Right cardiac atrium (tissue), 5 donors: ENCODE data around the gene TNFRSF4. TPM values are rescaled to one million over a fixed set of nuclear protein-coding genes. Genes with fewer than 3 reads are reported as not detected.

Experiments used
- ATAC-seq, 2 donors: fragments of 200-7000 bp; cut with Tn5 transposase; one replicate each; pipeline versions ENCODE4 v1.8.0 to v1.9.1; 2020; ENCODE audit warnings: moderate library complexity in 2 of 2, mild to moderate bottlenecking in 1 of 2
- DNase-seq, 3 donors: peaks; one replicate each; pipeline ENCODE4 v3.0.0-alpha.2; 2020
- H3K27ac ChIP-seq: one replicate; pipeline ENCODE4 v1.5.1; 2013; ENCODE audit warnings: mild to moderate bottlenecking, low read length, control low read depth, moderate library complexity
- H3K27me3 ChIP-seq: one replicate; pipeline ENCODE4 v1.6.1; 2013; ENCODE audit not compliant: control insufficient read depth, insufficient read depth
- H3K4me1 ChIP-seq: one replicate; pipeline ENCODE4 v1.6.1; 2013; ENCODE audit warnings: low read length; ENCODE audit not compliant: control insufficient read depth, insufficient read depth
- H3K4me3 ChIP-seq: one replicate; pipeline ENCODE4 v1.5.1; 2013; ENCODE audit warnings: low read length, control low read depth
- H3K9me3 ChIP-seq: one replicate; pipeline ENCODE4 v1.6.1; 2013; ENCODE audit warnings: low read length; ENCODE audit not compliant: control insufficient read depth
- WGBS: extraction: QIAGEN DNeasy Blood & Tissue Kit; methylation state at CpG from one replicate; pipeline ENCODE4 v1.1.7; 2013; 5-methylcytosine and 5-hydroxymethylcytosine counted together
- intact Hi-C, 4 donors: fragments of 100-400 bp; cut with DNase I; formaldehyde crosslinking; loops; one replicate each; pipeline versions ENCODE4 v1.11.0 to v1.14.0; 2022 to 2023
- polyA plus RNA-seq: library from polyadenylated mRNA; stranded (reverse); fragments of 200-250 nt; gene quantifications from one replicate; pipeline ENCODE4 v1.2.3, GENCODE V29; 2013
- total RNA-seq, 4 donors: library from RNA; stranded (reverse); fragmentation: NEBNext Ultra II Directional; extraction: Animal tissue kit (Norgen Biotek cat#: 25700); gene quantifications; one replicate each; pipeline ENCODE4 v1.2.1, GENCODE V29; 2021
- donor health status: healthy with polysubstance abuse.
- donor health status: DM: no; HTN: yes; CAD: no.
- donor health status: DM: no; HTN: no; CAD: no.
- donor health status: DM: no; HTN: yes; CAD: no; lungs with severe emphysema.
- donor health status: DM: yes; HTN: yes; CAD: no.

Gene TNFRSF4
- total and polyA plus RNA-seq, 5 donors, result 1.0 to 2.3 (median 1.3) TPM

DNA sequence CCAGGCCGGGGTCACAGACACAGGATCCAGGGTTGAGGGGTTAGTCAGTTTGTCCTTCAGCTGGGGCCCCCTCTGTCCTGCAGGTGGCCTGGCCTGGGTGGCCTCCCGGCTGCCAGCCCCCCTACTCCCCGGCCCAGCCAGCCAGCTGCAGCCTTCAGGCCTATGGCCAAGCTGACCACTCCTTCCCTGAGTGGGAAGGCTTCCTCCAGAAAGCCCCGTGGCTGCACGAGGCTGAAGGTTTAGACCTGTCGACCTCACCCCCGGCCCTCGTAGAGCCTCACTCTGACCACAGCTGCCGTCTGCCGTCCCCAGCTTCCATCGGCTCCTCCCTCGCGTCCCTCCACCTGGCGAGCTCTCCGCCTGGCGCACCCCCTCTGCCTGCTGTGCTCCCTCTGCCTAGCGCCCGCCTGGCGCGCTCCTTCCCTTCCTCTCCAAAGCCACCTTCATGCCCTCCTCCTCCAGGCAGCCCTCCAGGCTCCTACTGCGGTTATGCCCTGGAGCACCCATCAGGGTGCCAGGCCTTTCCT lies 30.7 kb downstream of the TNFRSF4 start:
- H3K27ac ChIP-seq, result no peak overlapping the region
- no peak overlapping the region for H3K4me3 ChIP-seq
- WGBS, result 69% methylated on average over 21 of the region's 21 CpGs
- H3K4me1 ChIP-seq, result no peaks in the 10 kb centered on the region
- ATAC-seq (peak in 1 of 2 donors; percentile 16), DNase-seq (peak; percentile 7 to 41 (median 34))
- H3K9me3 ChIP-seq, result no peaks in the 10 kb centered on the region
- intact Hi-C loops, result no loop called here
- no peaks in the 10 kb centered on the region for H3K27me3 ChIP-seq

DNA sequence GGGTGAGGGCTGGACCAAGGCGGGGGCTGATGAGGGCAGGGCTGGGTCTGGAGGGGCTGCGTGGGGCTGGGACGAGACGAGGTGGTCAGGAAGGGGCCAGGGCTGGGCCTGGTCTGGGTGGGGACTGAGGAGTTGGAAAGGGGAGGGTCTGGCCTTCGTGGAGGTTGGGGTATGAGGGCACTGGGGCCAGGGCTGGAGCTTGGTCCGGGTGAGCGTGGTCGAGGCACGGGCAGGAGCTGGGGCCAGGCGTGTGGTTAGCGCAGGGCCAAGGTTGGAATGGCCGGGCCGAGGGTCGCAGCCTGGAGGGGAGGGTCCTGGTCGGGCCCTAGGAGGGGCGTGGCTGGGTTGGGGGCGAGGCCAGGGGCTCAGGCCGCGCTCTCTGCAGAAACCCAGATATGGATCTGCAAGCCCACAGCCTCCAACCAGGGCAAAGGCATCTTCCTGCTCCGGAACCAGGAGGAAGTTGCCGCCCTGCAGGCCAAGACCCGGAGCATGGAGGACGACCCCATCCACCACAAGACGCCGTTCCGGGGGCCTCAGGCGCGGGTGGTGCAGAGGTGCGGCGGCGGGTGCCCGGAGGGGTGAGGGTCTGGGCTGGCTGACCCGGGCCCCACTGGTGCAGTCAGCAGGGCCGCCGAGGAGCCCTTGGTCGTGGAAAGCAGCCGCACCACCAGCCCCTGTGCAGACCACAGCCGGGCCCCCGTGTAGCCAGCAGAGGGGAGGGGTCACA lies 31.3 kb downstream of the TNFRSF4 start:
- Histone ChIP-seq H3K27me3 (no peaks in the 10 kb centered on the region), H3K27ac (no peak overlapping the region), H3K9me3 (no peaks in the 10 kb centered on the region), H3K4me1 (no peaks in the 10 kb centered on the region), H3K4me3 (no peak overlapping the region)
- peak; percentile 13 to 18 for ATAC-seq
- intact Hi-C loops, result no loop called here
- 58% methylated on average over 39 of the region's 39 CpGs for WGBS
- peak; percentile 16 to 59 (median 38) for DNase-seq

DNA sequence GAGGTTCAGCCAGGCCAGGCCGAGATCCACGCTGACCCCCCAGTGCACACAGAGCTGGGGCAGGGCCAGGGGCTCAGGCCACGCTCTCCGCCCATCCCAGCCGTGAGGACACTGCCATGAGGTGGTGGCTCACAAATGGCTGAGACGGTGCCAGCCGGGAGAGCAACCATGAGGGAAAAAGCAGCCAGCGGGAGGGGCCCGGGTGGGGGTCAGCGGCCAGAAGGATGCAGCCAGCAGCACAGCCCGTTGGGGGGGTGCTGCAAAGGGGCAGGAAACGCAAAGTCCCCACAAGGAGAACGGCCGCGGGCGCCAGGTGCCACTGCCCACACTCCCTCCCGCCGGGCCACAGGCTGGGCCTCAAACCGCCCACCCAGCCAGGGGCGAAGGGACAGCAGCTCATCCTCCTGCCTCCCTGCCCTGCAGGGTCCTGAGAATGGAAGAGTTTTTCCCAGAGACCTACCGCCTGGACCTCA lies 32.0 kb downstream of the TNFRSF4 start:
- Histone ChIP-seq H3K27ac (no peak overlapping the region), H3K4me1 (no peaks in the 10 kb centered on the region), H3K9me3 (no peaks in the 10 kb centered on the region), H3K27me3 (no peaks in the 10 kb centered on the region), H3K4me3 (no peak overlapping the region)
- ATAC-seq (no peak), DNase-seq (peak; percentile 9 to 58 (median 40))
- 80% methylated on average over 21 of the region's 21 CpGs for WGBS
- intact Hi-C loops, result no loop called here

DNA sequence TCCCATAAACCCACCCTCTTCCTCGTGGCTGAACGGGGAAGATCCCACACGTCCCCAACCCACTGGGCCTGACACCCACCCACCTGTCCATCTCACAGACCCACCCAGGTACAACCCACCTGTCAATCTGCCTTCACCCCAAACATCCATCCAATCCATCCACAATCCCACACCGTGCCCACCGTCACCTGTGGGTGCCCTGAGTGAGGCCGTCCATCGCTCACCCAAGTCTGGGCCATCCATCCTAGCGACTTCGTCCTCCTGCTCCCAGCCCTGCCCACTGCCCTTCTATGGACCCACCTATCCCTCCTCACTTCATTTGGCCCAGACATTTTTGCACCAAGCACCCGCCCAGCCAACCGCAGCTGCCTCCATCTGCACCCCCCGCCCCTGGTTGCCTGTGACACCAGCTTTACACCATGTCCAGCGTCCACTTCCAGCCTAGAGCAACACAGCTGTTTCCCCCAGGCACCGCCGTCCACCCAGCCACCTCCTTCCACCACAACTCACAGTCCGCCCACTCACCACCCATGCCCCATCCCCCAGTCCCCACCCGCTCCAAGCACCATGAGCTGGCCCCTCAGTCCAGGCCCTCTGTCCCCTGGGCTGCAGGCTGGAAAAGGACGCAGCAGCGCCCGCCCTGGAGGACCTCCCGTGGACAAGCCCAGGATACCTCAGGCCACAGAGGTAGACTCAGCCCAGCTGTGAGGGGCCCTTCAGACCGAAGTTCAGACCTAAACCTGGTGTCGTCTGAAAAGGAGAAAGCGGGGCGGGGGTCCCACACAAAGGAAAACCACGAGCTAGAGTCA lies 32.6 kb downstream of the TNFRSF4 start:
- Histone ChIP-seq H3K9me3 (no peaks in the 10 kb centered on the region), H3K4me3 (no peak overlapping the region), H3K27me3 (no peaks in the 10 kb centered on the region), H3K4me1 (no peaks in the 10 kb centered on the region), H3K27ac (no peak overlapping the region)
- peak in 2 of 3 donors; percentile 30 to 48 for DNase-seq
- ATAC-seq, result no peak
- intact Hi-C loops, result no loop called here
- 87% methylated on average over 26 of the region's 26 CpGs for WGBS

DNA sequence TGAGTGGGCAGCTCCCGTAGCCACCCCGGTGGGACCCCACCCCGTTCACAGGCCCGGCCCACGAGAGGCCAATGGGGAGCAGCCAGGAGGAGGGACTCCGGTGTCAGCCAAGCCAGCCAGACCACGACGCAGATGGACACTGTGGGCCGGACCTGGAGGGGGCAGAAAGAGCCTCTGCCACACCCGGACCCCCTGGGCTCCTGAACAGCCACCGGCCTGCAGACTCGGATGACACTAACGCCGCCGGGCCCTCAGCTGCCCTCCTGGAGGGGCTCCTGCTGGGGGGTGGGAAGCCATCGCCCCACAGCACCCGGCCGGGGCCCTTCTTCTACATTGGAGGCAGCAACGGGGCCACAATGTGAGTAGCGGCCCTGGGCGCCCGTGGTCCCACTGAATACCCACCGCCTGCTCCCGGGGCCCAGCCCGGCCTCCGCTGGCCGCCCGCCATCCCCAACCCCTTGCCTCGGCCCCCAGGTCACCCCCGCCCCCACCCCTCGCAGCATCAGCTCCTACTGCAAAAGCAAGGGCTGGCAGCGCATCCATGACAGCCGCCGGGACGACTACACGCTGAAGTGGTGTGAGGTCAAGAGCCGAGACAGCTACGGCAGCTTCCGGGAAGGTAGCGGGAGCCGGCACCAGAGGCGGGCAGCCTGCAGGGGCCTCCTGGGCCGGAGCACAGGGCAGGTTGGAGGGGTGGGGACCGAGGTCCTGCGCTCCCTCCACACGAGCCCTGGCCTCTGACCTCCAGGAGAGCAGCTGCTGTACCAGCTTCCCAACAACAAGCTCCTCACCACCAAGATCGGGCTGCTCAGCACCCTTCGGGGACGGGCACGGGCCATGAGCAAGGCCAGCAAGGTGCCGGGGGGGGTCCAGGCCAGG lies 33.7 kb downstream of the TNFRSF4 start:
- Histone ChIP-seq H3K4me3 (no peak overlapping the region), H3K4me1 (no peaks in the 10 kb centered on the region), H3K27ac (no peak overlapping the region), H3K27me3 (no peaks in the 10 kb centered on the region), H3K9me3 (no peaks in the 10 kb centered on the region)
- DNase-seq (peak in 2 of 3 donors; percentile 38 to 56), ATAC-seq (no peak)
- intact Hi-C loops, result no loop called here
- WGBS, result 67% methylated on average over 51 of the region's 51 CpGs

DNA sequence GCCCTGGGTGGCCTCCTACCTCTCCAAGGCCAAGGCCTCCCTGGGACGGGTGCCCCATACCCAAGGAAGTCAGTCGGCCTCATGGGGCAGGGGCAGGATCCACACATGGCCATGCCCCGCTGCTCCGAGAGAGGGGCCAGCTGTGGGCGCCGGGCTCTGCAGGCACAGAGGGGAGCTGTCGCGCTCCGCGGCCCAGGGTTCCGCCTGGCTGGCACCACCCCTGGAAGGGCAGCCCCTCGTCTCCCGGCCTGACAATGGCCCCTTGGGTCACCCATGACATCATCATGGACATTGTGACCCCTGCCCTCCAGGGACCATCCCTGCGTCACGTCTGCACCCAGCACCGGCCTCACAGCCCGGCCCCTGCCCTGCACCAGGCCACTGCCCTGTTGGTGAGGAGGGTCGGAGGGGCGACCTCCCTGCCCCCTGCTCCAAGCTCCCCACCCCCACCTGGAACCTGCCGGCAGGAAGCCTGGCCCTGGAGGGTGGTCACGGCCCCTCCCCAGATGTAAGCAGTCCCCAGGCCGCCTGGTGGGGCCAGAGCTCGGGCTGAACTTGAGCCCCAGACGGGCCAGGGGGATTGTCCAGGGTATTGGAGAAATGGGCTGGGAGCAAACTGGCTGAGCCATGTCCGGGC lies 34.5 kb downstream of the TNFRSF4 start:
- 80% methylated on average over 25 of the region's 25 CpGs for WGBS
- Histone ChIP-seq H3K9me3 (no peaks in the 10 kb centered on the region), H3K27ac (no peak overlapping the region), H3K4me3 (no peak overlapping the region), H3K27me3 (no peaks in the 10 kb centered on the region), H3K4me1 (no peaks in the 10 kb centered on the region)
- intact Hi-C loops, result no loop called here
- ATAC-seq, result no peak
- peak in 2 of 3 donors; percentile 42 to 46 for DNase-seq

DNA sequence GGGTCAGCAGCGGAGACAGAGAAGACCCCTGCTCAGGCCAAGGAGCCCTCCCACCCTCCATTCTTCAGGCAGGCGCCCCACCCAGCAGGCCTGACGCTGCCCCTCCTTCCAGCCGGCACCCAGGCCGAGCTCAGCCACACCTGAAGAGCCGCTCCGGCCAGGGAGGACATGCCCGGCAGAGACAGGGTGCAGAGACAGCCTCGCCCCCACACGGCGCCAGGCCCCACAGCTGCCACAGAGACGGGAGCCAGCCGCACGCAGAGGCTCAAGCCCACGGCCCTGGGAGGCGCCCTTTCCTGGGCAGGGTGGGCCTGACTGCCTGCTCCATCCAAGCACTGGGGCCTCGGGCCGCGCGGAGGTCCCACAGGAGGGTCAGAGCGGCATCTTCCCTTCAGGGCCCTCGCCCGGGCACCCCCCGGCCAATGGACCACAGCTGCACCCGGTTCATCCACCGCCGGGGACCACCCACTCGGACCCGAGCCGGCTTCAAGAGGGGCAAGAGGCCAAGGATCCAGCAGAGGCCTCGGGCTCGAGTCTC lies 35.1 kb downstream of the TNFRSF4 start:
- intact Hi-C loops, result no loop called here
- H3K4me3 ChIP-seq, result no peak overlapping the region
- 86% methylated on average over 32 of the region's 32 CpGs for WGBS
- no peaks in the 10 kb centered on the region for H3K4me1 ChIP-seq
- no peak overlapping the region for H3K27ac ChIP-seq
- H3K9me3 ChIP-seq, result no peaks in the 10 kb centered on the region
- no peaks in the 10 kb centered on the region for H3K27me3 ChIP-seq
- ATAC-seq (no peak), DNase-seq (peak in 2 of 3 donors; percentile 42 to 51)

DNA sequence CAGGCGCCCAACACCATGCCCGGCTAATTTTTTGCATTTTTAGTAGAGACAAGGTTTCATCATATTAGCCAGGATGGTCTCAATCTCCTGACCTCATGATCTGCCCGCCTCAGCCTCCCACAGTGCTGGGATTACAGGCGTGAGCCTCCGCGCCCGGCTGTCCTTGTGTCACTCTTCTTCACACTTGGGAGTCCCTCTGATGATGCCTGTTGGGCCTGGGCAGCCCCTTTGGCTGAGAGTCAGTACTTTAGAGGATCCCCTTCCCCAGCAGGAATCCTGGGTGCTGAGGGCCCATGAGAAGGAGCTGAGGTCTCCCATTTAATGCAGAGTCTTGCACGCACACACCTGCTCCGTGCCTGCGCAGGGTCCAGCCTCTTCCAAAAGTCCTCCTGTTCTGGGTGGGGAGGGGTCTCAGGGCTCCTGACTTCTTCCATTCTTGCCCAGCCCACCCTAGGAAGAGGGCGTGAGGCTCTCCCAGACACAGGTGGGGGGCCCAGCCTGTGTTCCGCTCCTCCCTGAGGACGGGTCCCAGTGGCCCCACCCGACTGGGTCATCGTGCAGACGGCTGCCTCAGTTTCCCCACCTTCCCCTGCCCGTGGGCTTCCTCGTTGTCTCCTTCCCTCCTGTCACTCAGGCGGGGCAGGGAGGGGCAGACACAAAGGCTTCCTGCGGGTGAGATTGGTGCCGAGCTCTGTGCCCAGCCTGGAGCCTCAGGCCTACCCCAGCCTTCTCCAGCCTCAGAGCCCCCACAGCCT lies 36.3 kb downstream of the TNFRSF4 start:
- intact Hi-C loops, result no loop called here
- DNase-seq, result peak in 2 of 3 donors; percentile 9 to 34
- no peak overlapping the region for H3K27ac ChIP-seq
- H3K4me3 ChIP-seq, result no peak overlapping the region
- H3K9me3 ChIP-seq, result no peaks in the 10 kb centered on the region
- ATAC-seq, result no peak
- H3K27me3 ChIP-seq, result no peaks in the 10 kb centered on the region
- 80% methylated on average over 21 of the region's 21 CpGs for WGBS
- no peaks in the 10 kb centered on the region for H3K4me1 ChIP-seq

DNA sequence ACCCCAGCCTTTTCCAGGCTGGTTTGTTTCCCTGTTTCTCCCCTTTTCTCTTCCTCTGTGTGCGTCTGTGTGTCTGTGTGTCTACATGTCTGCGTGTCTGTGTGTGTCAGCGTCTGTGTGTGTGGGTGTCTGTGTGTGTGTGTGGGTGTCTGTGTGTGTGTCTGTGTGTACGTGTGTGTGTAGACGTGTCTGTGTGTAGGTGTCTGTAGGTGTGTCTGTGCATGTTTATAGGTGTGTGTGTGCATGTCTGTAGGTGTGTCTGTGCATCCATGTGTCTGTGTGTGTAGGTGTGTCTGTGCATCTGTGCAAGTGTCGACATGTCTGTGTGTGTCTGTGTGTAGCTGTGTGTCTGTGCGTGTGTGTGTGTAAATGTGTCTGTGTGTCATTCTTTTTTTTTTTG lies 37.0 kb downstream of the TNFRSF4 start:
- no peak for DNase-seq
- Histone ChIP-seq H3K9me3 (no peaks in the 10 kb centered on the region), H3K4me3 (no peak overlapping the region), H3K4me1 (no peaks in the 10 kb centered on the region), H3K27me3 (no peaks in the 10 kb centered on the region), H3K27ac (no peak overlapping the region)
- 79% methylated on average over 7 of the region's 7 CpGs for WGBS
- intact Hi-C loops, result no loop called here
- no peak for ATAC-seq
